Fibroblast of skin of right quadriceps (primary cell): ENCODE data around the gene PRR29.
"Not testable (repeated sequence)": the region's sequence is repeated elsewhere in the genome, so short reads cannot be mapped to it uniquely, and the experiment has no call there.

Experiments used
- DNase-seq: peaks from one replicate; pipeline ENCODE4 v3.0.0-alpha.2; 2013

Gene PRR29

DNA sequence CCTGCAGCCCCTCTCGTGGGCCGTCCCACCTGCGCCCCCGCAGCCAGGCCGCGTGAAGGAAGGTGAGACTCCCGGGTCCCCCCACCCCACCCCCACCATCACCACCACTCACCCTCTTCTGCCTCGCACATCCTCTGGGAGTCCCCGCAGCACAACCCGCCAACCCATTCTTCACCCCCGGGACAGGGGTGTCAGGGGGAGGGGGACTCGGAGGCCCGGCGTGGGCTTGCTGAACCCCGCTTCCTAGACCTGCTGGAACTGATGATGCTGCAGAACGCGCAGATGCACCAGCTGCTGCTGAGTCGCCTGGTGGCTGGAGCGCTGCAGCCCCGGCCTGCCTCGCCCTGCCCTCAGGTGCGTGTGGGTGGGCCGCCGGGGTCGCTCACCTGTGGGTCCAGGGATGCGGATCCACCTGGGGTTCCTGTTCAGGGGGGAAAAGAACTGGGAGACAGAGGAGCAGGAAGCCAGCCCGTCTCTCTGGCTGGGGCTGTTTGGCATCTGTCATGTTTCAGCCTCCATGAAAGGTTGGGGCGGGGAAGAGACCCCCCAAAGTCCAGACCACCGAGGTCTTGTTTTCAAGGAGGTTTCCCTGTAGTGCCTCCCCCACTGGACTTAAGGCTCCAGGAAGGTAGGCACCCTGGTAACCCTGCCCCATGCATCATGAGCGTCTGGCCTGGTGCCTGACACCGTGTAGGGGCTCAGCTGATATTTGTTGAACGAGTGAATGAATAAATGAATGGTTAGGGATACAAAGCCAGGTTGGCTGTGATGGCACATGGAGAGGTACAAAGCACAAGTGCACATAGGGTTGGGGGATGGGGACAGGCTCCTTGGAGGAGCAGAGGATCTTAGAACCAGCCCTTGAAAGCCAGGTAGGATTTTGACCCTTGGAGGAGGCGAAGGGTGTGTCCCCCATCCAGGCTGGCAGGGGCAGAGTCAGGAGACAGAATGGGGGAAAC is 849 bp downstream of the PRR29 start:
- no peak for DNase-seq

DNA sequence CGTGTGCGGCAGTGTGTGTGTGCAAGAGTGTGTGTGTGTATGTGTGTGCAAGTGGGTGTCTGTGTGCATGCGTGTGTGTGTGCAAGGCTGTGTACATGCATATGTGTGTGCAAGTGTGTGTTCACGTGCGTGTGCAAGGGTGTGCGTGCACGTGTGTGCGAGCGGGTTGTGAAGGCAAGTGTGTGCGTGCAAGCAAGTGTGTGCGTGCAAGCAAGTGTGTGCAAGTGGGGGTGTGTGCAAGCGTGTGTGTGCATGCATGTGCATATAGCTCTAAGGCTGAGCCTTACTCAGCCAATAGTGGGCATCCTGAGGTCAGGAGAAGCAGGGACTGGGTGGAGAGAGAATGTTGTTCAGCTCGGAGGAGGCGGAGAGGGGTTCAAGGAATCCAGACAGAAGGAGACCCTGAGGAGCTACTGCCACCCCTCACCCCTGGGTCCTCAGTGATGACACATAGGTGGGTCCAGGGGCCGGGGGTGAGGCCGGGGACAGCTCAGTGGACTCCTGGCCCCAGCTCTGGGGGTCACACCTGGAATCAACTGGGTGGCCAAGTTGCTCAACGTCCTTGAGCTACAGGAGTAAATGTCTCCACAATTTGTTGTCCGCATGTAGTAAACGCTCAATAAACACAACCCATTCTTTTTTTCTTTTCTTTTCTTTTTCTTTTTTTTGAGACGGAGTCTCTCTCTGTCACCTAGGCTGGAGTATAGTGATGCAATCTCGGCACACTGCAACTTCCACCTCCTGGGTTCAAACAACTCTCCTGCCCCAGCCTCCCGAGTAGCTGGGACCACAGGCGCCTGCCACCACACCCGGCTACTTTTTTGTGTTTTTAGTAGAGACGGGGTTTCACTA is 1.8 kb downstream of the PRR29 start:
- no peak for DNase-seq

DNA sequence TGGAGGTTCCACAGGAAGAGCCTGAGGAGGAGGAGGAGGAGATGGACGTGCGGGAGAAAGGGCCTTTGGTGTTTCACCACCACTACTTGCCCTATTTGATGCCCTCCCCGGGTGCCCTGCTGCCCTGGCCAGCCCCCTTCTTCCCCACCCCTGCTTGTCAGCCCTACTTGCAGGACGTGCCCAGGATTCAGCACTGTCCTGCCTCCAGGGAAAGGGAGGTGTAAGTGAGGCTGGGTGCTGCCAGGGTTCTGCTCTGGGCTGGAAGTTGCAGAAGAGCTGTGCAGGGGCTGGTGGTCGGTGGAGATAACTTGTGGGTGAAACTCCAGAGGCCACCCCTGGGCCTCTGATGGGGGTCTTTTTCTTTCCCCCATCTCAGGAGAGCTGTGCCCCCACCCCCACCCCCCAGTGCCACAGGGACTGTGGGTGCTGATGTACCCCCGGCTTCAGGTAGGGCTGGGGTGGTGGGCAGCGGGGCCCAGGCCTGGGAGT is 3.0 kb downstream of the PRR29 start:
- DNase-seq, result no peak

DNA sequence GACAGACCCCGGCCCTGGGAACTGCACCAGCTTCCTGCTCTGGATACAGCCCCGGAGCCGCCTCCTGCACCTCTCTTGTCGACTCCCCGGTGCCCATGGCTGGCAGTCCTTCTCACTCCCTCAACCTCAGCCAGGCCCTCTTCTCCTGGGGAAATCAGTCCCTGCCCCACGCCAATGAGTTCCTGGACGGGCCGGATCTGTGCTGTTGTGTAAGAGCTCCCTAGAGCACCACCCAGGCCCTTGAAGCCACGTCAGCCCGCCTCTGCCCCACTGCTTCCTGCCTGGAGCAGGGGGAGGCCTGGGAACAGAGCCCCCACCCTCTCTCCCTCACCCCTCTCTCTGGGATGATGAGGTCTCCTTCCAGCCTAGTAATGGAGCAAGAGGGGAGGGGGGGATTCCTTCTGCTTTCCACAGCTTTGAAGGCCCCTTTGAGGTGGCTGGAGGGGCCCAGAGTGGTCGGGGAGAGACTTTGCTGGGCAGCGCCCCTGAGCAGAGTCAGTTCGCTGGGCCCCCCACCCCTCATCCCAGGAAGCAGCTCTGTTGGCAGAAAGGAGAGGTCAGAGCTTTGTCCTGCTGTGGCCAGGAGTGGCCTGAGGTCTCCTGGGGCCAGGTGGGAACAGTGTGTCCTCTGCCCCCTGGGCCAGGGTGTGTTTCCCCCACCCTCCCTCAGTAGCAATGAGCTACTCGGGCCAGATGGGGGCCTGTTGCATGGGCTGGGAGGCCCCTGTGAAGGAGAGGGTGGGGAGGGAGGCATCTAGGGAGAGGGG is 3.8 kb downstream of the PRR29 start:
- no peak for DNase-seq

DNA sequence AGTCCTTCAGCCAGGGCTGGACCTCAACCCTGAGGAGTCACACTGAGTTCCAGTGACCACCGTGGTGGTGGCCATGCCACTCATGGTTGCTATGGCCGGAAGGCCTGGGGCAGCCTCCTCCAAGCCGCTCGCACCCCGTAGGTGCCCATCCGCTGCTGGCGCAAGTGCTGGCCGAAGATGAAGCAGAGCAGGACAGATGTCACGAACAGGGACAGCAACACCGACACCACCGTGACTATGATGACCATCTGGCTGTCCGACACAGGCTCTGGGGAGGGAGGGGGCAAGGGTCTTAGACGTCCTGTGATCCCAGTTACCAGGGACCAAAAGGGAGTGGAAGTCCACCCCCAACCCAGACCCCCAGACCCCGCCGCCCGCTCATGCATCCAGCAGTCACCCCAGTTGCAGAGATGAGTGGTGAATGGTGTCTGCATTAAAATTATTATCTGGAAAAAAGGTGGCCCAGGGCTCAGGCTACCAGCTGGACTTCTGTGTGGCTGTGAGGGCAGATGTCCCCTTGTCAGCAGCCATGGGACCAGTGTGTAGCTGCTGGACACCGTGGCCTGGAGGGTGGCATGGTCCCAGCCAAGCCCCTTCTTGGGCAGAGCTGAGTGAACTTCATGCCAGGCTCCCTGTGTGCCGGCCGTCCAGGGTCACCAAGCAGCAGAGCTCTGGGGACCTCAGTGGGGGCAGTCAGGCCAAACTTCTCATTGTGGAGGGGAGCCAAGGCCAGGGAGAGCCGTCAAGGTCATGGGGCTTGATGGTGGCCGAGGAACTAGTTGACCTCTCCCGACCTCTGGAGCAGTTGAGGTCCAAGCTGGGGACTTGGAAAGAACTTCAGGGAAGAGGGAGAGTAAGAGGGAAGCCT is 4.7 kb downstream of the PRR29 start:
- no peak for DNase-seq

- no peak for DNase-seq
Observed at GRCh38 chr17:64003526-64004121, 5.5 kb downstream of the PRR29 start.

DNA sequence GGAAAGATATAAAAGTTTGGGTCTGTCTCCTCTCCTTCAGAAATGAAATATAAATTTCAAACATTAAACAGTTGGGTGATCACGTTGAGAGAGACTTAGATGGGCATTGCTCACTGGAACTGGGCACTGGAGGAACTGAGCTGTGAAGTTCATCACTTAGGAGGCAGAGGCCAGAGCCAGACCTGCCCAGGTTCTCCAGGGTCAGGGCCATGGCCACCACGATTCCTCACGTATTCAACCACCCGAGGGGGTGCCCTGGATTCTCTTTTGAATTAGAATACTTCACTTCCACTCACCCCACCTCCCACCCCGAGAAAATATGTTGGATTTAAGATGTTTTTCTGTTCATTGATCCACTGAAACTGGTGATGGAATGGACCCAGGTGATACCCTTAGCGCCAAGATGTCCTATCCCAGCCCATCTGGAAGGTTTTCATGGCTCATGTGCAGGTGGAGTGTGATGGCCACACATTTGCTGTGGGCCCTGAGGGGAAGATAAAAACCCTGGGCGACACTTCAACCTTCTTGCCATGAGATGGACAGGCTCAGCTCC is 6.1 kb downstream of the PRR29 start:
- DNase-seq, result no peak

DNA sequence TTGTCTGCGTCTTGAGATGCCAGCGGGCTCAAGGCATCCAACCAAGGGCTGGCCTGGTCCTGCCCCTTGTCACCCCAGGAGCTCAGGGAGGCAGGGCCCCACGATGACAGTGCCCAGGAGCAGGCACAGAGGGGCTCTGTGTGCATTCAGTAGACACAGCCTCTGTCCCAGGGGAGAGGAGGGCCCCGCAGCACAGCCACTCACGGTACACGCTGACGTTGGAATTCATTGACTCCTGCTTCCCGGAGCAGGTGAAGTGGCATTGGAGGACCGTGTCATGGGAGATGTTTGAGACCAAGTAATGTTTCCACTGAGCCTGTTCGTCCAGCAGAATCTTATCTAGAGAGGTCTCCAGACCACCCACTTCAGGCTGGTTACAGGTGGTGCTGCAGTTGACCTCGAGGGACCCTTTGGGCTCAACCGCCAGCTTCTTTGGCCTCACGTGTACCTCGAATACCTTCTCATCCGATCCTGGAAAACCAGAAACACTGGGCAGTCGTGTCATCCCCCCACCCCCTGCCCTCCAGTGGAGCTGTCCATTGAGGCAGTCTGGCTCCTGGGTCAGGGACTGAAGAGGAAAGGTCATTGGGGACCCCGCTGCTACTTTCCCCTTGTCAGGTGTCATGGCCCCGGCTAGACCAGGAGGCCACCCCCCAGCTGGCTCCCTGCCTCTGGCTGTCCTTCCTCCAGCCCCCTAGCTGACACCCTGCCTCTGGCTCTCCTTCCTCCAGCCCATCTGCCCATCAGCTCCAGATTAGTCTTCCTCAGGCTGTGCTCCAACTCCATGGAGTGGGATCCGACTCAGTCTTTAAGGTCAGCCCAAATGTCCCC is 7.0 kb downstream of the PRR29 start:
- no peak for DNase-seq

DNA sequence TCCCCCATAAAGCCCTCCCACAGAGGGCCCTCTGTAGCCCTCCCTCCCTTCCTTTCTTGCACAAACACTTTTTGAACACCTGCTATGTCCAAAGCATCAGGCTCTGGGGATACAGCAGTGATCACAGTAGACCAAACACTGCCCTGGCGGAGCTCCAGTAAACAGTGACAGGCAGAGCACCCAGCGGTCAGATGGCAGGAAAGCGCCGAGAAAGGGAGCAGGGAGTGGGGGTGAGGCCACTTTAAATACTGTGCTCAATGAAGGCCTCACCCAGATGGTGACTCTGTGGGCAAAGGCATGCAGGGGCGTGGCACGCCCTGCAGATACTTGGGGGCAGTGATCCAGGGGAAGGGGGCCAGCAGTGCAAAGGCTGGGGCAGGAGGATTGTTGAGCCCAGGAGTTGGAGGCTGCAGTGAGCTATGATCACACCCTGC is 7.6 kb downstream of the PRR29 start:
- DNase-seq, result no peak

- DNase-seq, result no peak
Observed at GRCh38 chr17:64006361-64007088, 8.4 kb downstream of the PRR29 start.

DNA sequence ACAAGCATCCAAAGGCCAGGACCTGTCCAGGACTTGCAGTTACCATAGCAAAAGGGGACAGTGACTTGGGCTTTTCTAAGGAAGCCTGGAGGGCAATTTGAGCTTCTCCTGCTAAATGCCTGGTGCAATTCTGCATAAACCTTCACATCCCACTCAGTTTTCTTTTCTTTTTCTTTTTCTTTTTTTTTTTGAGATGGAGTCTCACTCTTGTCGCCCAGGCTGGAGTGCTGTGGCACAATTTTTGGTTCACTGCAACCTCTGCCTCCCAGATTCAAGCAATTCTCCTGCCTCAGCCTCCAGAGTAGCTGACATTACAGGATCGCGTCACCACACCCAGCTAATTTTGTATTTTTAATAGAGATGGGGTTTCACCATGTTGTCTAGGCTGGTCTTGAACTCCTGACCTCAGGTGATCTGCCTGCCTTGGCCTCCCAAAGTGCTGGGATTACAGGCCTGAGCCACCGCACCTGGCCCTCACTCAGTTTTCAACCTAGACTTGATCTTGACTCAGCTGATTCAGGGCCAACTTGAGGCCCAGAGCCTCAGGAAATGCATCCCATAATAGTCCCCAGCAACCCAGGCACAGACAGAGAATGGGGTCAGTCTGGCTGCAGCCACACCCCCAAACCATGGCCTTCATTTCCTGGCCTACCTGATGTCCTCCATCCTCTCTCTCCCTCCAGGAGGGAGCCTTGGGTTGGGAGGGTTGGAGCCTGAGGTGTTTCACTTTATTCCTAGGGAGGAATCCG is 9.1 kb downstream of the PRR29 start:
- not testable (repeated sequence) for DNase-seq

DNA sequence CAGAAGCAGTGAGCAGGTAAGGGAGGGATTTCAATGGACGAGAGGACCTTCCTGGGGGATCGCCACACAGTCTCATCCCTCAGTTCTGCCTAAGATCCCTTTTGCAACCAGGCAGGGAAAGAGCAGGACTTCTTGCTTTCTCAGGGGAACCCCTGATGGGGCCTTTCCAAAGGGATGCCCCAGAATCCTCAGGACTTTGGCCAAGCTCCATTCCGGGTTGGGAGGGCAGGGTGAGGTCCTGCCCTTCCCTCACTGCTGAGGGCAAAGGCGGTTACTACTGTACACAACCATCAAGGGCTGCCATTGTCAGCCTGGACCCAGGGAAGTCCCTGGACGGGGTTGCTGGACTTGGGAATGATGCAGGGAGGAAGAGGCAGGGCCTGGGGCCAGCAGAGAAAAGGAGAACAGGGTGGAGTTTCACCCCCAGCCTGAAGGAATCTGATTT is 9.7 kb downstream of the PRR29 start:
- DNase-seq, result no peak

DNA sequence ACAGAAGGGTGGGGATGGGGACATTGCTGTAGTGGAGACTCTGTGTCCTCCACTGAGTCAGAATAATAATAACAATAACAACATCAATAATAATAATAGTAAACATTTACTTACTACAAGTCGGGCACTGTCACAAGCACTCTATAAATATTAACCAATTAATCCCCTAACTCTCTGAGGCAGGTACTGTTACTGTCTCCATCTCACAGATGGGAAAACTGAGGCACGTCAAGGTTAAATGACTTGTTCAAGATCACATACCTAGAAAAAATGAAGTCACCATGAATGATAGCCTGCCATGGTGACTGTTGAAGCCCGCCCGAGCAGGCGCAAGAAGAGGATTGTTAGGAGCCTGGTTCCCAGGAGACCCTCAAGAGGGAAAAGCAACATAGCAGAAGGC is 10.2 kb downstream of the PRR29 start:
- DNase-seq, result no peak

DNA sequence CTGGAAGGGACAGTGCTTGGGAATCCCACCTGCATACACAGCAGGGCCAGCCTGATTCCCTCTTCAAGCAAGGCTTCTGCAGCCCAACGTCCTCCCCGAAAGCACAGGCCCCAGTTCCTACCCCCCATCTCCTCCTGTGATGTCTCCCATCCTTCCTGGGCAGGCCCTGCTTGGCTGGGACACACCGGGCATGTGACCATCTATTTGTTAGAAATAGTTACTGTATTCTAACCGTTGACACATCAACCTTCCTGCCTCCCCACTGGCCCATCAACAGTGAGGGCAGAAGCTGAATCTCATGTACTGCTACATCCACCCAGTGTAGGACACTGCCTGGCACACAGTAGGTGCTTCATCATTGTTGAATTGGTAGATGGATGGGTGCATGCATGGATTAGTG is 10.7 kb downstream of the PRR29 start:
- no peak for DNase-seq

DNA sequence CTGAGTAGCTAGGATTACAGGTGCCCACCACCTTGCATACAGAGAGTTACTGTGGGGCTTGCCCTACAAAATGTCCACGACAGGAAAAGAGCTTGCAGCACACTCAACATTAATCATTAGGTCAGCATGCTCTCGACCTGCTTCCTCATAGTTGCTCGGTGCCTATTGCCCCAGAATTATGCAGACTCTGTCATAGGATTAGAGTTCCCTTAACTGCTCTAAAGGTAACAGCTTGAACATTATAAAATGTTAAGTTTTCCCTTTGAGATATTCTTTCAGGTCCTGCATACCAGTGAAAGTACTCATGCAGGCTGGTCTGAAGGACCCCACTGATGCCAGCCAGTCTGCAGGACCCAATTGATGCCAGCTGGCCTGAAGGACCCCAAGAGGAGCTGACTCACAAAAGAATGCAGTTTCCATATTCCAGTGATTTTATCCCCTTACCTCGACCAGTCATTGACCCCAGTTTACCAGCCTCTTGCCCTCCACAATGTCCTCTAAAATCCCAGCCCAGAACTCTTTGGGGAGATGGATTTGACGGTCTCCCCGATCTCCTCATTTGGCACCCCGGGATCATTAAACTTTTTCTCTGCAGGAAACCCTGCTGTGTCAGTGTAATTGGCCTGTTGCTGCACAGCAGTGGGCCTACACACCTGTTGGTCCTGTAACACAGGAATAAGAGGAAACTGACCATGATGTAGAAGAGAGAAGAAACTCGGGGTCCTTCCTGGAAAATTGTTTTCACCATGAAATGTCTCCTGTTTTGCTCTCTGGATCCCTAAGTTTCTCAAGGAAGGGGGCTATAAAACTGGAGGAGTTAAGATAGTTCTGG is 11.6 kb downstream of the PRR29 start:
- DNase-seq, result no peak

GRCh38 chr17:64015447-64015846 is 17.3 kb downstream of the PRR29 start:
- no peak for DNase-seq

DNA sequence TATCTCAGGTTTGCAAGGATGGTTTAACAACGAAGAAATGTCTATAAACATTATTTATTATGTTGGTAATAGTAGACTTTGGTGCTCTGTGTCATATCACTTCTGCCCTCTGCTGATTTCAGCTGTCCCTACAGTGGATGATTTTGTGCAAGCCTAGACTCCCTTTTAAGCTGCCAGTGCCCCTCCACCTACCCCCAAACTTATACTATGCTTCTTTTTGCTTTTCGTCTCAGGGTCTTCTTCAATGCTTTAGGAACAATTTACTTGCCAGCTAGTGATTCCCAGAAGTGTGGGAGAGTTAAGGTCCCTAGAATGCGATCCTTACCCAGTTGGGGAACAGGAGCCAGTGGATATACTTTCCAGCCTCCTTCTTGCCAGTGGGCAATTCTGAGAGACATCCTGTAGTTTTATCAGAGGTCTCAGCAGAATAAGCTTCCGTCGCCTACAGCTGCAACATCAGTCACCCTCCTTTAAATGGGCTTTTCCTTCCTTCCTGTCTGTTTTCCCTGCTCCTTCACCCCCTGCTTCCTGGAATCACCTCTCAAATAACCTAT is 18.2 kb downstream of the PRR29 start:
- no peak for DNase-seq
